ENCODE results near the gene NEK2.
A peak's percentile ranks its signal among the peaks of the same experiment; 100 is the strongest.

DNA sequence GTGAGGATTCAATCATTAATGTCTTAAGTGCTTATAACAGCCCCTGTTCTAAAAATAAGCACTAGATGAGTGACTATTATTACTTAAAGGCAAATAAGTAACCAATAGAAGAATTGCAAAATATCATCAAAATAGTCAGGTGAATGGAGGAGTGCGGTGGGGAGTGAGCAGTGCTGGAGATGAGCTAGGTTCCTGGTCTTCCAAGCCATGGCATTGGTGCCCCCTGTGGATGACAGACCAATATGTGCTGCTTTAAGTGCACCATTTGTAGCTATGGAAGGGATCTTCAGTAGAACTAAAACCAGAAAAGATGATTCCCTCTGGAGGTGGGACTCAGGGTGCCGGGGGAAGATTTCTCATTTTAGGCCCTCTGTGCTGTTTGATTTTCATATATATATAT lies 50.4 kb downstream of the NEK2 start:
- TF ChIP-seq, protein P1, sequence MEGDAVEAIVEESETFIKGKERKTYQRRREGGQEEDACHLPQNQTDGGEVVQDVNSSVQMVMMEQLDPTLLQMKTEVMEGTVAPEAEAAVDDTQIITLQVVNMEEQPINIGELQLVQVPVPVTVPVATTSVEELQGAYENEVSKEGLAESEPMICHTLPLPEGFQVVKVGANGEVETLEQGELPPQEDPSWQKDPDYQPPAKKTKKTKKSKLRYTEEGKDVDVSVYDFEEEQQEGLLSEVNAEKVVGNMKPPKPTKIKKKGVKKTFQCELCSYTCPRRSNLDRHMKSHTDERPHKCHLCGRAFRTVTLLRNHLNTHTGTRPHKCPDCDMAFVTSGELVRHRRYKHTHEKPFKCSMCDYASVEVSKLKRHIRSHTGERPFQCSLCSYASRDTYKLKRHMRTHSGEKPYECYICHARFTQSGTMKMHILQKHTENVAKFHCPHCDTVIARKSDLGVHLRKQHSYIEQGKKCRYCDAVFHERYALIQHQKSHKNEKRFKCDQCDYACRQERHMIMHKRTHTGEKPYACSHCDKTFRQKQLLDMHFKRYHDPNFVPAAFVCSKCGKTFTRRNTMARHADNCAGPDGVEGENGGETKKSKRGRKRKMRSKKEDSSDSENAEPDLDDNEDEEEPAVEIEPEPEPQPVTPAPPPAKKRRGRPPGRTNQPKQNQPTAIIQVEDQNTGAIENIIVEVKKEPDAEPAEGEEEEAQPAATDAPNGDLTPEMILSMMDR (conservative IDR thresholded peaks at IDR 0.05; ENCODE audit: low read depth, low read length): peak; percentile 44
- no peak for TF ChIP-seq EZH2 (IDR thresholded peaks at IDR 0.05; ENCODE audit: borderline replicate concordance, low read depth, low read length, poor library complexity, severe bottlenecking)
